Pulmonary artery endothelial cell (primary cell): ENCODE data around the gene LVRN. TPM values are rescaled to one million over a fixed set of nuclear protein-coding genes. Genes with fewer than 3 reads are reported as not detected.

Experiments used
- DNase-seq: peaks from one replicate; pipeline ENCODE4 v3.0.0-alpha.2; 2011; ENCODE audit warnings: low read depth, low spot score
- total RNA-seq: library from RNA; depleted of rRNA; stranded (reverse); fragments of >200 nt; gene quantifications from 2 replicates; pipeline ENCODE4 v1.2.3, GENCODE V29; 2014

Gene LVRN
- total RNA-seq, 1 donor from 2014 or later, result 0.13 TPM

DNA sequence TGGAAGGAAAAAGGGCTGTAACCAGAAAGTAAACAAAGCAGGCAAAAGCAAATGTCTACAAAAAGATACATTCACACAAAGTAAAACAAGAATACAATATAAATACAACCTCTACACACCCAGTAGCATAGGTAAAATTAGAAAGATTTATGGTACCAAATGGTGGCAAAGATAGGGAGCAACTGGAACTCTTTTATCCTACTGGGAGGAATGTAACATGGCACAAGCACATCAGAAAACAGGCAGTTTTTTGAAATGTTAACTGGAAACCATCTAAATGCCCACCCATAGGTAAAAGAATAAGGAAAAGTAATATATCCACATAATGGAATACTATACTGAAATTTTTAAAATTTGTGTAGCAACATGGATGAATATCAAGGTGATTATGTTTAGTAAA, 61.3 kb downstream of the LVRN start:
- DNase-seq, result no peak

DNA sequence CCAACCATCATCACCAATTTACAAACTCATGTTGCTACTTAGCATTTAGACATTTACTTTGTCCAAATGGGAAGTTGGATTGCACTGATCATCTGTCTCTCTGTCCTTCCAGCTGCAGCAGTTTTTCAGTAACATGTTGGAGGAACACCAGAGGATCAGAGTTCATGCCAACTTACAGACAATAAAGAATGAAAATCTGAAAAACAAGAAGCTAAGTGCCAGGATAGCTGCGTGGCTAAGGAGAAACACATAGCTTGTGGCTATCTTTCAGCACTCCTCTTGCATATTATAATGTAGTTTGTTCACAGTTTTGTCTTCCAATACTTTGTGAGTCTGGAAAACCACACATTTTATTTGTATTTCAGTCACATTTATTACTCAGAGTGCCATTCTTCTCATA, 63.6 kb downstream of the LVRN start:
- DNase-seq, result no peak

DNA sequence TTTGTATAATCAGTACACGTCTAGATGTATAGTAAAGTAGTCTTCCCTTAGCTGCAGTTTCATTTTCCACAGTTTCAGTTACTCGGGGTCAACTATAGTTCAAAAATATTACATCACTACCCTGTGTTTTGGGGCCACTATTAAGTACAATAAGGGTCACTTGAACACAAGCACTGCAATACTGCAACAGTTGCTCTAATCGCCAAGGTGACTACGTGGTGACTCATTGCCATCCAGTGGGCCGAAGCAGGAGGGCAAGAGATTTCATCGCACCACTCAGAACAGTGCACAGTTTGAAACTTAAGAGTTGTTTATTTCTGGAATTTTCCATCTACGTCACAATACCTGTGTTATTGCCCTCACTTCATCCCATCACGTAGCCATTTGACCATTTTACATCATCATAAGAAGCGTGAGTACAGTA, 69.8 kb downstream of the LVRN start, which contains the start of gene ARL14EPL:
ARL14EPL (plus strand) TSS at position 379 of the 424 bp plus-strand sequence. CDS start 18,994 bp downstream, outside the sequence.
- peak; percentile 92 for DNase-seq

DNA sequence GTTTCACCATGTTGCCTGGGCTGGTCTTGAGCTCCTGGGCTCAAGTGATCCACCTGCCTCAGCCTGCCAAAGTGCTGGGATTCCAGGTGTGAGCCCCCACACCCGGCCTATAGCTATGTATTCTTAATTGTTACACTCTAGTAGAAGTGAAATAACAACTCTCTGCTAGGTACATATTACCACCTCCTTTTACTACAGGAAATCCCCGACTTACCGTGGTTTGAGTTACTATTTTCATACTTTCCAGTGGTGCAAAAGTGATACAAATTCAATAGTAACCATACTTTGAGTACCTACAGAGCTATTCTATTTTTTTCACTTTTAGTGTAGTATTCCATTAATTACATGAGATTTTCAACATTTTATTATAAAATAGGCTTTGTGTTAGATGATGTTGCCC, 70.7 kb downstream of the LVRN start:
- no peak for DNase-seq

DNA sequence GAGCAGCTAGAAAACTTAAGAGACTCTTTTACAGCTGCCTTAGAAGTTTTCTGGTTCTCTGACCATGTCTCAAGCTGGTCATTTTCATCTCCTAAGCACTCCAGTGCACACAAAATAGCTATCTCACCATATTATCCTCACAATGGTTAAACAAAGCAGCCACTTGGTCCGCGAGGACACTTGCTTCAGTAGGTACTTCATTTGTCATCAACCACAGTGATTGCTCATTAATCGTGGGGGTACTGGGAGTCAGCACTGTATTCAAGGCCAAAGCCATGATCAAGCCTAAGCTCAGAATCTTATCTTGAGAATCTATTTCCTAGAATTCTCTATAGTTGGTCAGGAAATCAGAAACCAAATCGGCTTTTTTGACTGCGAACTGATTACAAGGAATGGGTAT, 72.8 kb downstream of the LVRN start:
- DNase-seq, result no peak

DNA sequence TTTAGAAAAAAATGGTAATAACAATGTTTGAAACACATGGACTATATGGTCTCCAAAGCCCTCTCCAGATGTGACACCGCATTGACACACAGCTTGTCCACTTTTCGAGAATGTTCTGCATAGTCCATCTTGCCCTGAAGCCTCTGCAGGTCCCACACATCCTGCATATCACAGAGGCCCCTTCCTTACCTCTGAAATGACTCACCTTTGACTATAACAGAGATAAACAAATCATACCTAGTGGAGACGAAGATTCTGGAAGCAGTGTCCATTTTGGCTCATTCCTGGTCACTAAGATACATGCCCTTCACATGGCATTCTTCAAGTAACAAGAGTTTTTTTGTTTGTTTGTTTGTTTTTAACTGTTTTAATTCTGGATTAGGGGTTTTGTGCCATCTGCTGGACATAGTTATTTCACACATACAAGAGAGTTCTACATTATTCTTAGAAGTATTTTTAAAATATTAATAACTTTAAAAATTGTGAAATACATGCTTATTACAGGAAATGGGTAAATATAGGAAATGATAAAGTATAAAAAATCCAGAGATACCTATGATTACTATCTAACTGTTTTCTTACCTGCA, 75.1 kb downstream of the LVRN start:
- DNase-seq, result no peak

DNA sequence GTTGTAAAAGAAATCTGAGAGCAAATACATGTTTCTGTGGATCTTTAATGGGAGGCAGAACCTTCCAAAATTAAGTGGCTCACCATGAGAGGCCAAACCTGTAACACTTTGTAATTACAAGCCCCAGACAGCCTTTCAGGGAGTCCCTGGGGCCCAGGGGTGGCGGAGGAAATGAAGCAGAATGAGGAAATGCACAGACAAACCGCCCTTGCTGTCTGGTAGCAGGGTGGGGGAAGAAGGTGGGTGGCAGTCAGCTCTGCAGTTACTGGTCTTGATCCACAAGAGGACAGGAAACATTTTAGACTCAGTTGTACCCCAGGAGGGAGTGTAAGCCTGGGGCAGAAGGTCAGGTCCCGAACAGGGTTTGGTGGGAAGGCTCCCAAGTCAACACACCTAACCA, 76.5 kb downstream of the LVRN start:
- no peak for DNase-seq

DNA sequence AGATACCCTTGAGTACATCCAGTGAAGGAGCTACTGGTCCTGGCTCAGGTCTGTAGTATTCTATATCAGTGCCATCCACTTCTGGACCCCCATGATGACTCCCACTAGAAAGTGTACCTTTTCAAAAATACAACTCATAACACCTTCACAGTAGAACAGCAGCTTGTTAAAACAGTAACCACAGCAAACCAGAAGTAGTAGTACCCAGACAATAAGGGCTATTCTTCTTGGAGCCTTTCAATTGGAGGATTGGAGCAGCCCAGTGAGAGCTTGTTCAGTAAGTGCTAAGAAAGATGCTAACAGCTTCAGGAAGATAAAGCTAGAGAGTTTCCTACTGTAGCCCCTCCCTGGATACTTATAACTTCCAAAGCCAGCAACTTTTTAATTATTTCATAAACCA, 80.1 kb downstream of the LVRN start:
- DNase-seq, result no peak

DNA sequence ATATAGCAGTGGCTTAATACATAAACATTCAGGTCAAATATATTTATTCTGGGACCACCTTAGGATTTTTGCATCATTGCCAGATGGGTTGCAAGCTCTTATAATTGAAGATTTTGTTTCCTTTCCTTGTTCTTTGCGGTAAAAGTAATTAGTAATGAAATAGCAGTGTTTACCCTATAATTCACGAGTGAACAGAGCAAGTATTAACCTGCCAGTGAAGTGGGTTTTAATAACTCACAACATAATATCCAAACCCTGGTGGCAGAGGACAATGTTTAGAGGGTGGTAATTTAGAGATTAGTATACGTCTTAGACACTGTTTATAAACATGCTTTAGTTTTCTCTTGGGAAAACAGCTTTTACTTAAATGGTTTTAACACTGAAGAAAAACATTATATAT, 81.8 kb downstream of the LVRN start:
- DNase-seq, result no peak

DNA sequence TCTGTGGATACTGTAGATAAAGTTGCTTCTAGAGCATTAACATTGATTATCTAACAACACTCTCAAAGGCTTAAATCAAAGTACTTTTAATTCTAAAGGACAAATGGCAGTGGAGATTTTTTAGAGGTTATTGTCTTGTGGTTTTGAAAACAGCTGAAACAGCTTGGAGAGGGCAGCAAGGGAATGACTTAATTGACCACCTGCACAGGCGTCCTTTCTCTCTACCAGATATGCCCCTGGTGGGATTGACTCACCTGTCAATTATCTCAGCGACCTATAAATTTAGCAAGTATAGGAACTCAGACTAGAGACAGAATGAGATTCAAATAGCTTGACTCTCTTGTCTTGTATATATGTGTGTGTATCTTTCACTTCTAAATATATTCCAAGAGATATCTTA, 83.5 kb downstream of the LVRN start:
- DNase-seq, result no peak

DNA sequence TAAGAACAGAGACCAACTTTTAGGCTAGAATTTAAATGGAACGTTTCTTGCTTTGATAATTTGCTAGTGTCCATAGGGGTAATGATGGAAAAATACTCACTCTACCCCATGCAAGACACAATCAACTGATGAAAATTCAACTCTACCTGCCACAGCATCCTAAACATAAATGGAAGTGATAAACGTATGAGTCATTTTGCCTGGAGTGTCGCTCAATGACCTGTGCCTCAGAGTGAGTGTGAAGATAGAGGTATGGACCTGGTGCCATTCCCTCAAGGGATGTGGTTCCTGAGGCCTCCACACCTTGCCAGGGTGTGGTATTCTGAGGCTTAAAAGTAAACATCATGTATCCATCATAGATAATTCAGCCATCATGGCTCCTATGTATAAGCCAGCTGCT, 84.0 kb downstream of the LVRN start:
- DNase-seq, result no peak

DNA sequence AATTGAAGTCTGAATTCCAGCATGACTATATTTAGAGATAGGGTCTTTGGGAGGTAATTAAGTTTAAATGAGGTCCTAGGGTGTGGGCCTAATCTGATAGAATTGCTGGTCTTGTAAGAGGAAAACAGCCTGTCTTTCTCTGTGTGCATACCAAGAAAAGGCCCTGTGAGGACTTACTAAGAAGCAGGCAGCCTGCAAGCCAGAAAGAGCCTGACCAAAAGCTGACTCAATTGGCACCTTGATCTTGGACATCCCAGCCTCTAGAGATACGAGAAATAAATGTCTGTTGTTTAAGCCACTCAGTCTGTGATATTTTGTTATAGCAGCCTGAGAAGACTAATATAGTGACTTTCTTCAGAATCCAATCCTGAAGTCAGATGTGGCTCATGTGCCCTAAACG, 84.5 kb downstream of the LVRN start:
- DNase-seq, result no peak

DNA sequence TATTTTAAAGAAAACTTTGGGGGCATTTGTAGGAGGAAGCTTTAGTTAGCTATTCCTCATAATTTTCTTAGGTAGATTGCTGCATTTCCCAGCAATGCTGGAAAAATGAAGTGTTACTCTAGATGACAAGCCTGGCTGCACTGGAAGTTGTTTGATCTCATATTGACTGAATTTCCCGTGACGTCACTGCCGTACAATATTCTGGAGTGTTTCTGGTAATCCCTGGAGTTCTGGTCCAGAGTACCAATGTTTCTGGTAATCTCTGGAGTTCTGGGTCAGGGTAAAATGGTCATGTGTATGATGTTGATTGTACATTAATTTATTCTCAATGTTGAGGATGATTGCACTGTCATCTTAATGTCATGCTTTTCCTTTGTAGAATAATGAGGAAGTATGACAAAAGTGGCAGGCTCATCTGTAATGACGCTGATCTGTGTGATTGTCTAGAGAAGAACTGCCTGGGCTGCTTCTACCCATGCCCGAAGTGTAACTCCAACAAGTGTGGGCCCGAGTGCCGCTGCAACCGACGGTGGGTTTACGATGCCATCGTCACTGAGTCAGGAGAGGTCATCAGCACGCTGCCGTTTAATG, 96.2 kb downstream of the LVRN start:
- no peak for DNase-seq

DNA sequence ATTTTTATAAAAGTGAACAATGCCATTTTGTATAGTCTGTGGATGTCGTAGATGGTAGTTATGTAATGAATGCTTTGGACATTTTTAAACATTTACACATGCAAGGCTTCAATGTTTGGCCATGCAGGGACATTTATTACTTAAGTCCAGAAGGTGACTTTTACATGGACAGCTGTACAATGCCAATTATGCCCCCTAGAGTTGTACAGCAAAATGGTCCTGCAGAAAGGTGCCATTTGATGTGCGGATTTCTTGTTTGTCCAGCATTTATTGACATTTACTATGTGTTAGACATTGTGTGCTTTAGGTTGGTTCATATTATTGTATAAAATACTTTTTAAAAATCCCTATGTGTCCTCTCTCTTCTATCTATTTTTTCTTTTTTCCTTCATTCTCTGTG, 100.1 kb downstream of the LVRN start:
- DNase-seq, result no peak

DNA sequence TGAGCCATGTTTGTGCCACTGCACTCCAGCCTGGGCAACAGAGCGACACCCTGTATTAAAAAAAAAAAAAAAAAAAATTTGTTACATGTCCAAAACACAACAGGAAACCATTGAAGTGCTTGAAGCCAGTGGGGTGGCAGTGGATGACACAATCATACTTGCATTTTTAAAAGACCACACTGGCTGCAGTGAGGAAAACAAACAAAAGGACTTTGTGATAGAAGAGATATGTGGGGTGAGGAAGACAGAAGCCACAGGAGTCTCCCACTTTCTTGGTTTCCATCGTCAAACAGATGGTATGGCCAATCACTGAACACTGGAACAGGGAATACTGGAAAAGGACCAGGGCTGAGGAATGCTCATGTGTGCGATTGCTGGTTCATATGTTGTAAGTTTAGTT, 101.7 kb downstream of the LVRN start:
- DNase-seq, result no peak

DNA sequence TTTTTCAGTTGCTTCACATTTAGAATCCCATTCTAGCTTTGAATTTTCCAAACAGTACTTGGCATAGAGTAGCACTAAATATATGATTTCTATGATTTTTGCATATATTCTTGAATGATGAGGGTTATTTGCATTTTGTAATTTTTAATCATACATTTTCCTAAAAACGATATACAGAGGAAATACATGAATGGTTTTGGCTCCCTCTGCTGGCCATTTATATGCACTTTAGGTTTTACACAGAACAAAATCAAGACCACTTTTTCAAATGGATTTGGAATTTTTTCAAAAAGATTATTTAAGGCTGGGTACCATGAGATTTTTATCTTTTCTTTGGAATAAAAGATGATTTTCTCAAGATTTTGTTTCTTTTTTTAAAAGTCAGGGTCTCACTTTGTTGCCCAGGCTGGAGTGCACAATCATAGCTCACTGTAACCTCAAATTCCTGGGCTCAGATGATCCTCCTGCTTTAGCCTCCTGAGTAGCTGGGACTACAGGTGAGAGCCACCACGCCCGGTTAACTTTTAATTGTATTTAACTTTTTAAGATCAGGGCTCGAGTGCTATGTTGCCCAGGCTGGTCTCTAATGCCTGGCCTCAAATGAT, 105.9 kb downstream of the LVRN start:
- peak; percentile 20 for DNase-seq

DNA sequence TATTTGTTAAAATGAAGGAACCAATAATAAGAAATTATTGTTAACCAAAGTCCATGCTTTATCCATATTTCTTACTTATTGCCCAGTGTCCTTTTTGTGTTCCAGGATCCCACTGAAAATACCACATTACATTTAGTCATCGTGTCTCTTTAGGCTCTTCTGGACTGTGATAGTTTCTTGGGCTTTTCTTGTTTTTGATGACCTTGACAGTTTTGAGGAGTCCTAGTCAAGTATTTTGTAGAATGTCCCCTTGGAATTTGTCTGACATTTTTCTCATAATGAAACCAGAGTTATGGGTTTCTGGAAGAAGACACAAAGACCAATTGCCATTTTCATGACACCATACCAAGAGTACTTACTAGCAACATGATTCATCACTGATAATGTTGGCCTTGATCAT, 108.9 kb downstream of the LVRN start:
- no peak for DNase-seq

DNA sequence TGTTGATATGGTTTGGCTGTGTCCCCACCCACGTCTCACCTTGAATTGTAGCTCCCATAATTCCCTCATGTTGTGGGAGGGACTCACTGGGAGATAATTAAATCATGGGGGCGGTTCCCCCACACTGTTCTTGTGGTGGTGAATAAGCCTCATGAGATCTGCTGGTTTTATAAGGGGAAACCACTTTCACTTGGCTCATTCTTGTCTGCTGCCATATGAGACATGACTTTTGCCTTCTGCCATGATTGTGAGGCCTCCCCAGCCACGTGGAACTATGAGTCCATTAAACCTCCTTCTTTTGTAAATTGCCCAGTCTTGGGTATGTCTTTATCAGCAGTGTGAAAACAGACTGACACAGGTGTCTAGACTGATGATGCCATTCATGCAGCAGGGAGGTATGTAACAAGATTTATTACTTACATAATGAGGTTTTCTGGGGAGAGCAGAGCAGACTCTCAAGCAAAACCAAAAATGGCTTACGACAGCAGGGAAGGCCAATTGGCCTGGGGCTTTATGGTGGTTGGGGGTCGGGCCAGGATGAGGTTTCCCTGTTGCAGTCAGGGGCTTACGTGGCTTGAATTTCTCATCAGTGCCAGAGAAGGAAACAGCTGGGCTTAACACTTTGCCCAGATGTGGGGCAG, 113.0 kb downstream of the LVRN start:
- no peak for DNase-seq

DNA sequence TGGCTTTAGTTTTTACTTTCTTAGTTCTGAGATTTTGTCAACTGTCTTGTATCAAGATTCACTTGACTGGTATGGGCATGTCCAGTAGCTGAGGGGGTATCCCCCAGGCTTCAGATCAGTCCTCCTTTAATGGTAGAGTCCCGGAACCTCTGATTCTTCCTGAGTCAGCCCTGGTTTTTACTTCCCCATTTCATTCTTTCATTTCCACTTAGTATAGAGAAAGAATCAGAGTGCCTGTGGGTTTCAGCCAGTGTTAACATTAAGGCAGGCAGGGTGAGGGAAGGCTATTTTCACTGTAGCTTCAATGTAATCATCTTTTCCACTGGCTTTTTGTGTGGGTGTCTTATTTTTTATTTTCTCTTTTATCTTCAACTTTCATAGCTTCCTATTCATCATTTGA, 114.2 kb downstream of the LVRN start:
- no peak for DNase-seq
